DOHH2 (cell line): Measurements from ENCODE around the gene COP1.

Experiments used
- H3F3A ChIP-seq: fragments of 200-600 bp; sonication (generic), shearing (Covaris generic); 2 replicates; pipeline ENCODE4 v1.6.0; 2016; ENCODE audit warnings: antibody characterized with exemption, mild to moderate bottlenecking; ENCODE audit not compliant: control insufficient read depth, insufficient read depth
- H3K27ac ChIP-seq: fragments of 200-600 bp; sonication (generic); 2 replicates; pipeline ENCODE4 v1.5.1; 2014; ENCODE audit warnings: low read depth, mild to moderate bottlenecking, low read length, moderate library complexity
- H3K27me3 ChIP-seq: fragments of 200-600 bp; sonication (generic); 2 replicates; pipeline ENCODE4 v1.6.1; 2014; ENCODE audit warnings: mild to moderate bottlenecking, low read length, mixed read lengths; ENCODE audit not compliant: control insufficient read depth
- H3K36me3 ChIP-seq: fragments of 200-600 bp; sonication (generic); 2 replicates; pipeline ENCODE4 v1.6.1; 2014; ENCODE audit warnings: mild to moderate bottlenecking, low read length, moderate library complexity, mixed read lengths; ENCODE audit not compliant: control insufficient read depth
- H3K4me1 ChIP-seq: fragments of 200-600 bp; sonication (generic); 2 replicates; pipeline ENCODE4 v1.6.1; 2014; ENCODE audit warnings: mild to moderate bottlenecking, low read length, mixed read lengths; ENCODE audit not compliant: control insufficient read depth
- H3K4me2 ChIP-seq: fragments of 200-600 bp; sonication (generic); 2 replicates; pipeline ENCODE4 v1.6.0; 2014; ENCODE audit warnings: mild to moderate bottlenecking, low read length, moderate library complexity
- H3K4me3 ChIP-seq: fragments of 200-600 bp; sonication (generic); 2 replicates; pipeline ENCODE4 v1.5.1; 2014; ENCODE audit warnings: mild to moderate bottlenecking, low read length, mixed read lengths
- H3K79me2 ChIP-seq: fragments of 200-600 bp; sonication (generic); 2 replicates; pipeline ENCODE4 v1.6.1; 2014; ENCODE audit warnings: mild to moderate bottlenecking, low read length, mixed read lengths; ENCODE audit not compliant: control insufficient read depth
- H3K9me2 ChIP-seq: fragments of 200-600 bp; sonication (generic); replicated peaks from 2 replicates; pipeline ENCODE4 v1.6.1; 2014; ENCODE audit warnings: mild to moderate bottlenecking, low read length, mixed read lengths; ENCODE audit not compliant: control insufficient read depth
- H3K9me3 ChIP-seq: fragments of 200-600 bp; sonication (generic); 2 replicates; pipeline ENCODE4 v1.6.1; 2014; ENCODE audit warnings: antibody characterized with exemption, low read length, mixed read lengths; ENCODE audit not compliant: control insufficient read depth, insufficient read depth
- H4K20me1 ChIP-seq: fragments of 200-600 bp; sonication (generic); 2 replicates; pipeline ENCODE4 v1.6.0; 2014; ENCODE audit warnings: low read depth, mild to moderate bottlenecking, antibody characterized with exemption, low read length, moderate library complexity; ENCODE audit not compliant: control insufficient read depth, insufficient read depth
- CTCF ChIP-seq: fragments of 200-600 bp; sonication (generic); IDR thresholded peaks from one replicate; pipeline ENCODE4 v1.5.1; 2014; ENCODE audit warnings: antibody characterized with exemption, mild to moderate bottlenecking, low read depth, low read length; ENCODE audit not compliant: poor library complexity, severe bottlenecking
- EZH2phosphoT487 ChIP-seq: fragments of 200-600 bp; sonication (generic); IDR thresholded peaks from 2 replicates; pipeline ENCODE4 v1.6.1; 2017; ENCODE audit warnings: borderline replicate concordance, mild to moderate bottlenecking, antibody characterized with exemption, low read length, moderate library complexity, mixed read lengths

The COP1 gene

GRCh38 chr1:176043537-176043936, 163.5 kb downstream of the COP1 start:
- Histone ChIP-seq H3K4me3 (no peak overlapping the region), H3F3A (no peaks in the 10 kb centered on the region), H4K20me1 (no peaks in the 10 kb centered on the region), H3K36me3 (peaks cover 32% of the 10 kb centered on the region), H3K9me3 (no peaks in the 10 kb centered on the region), H3K27ac (no peak overlapping the region), H3K27me3 (no peaks in the 10 kb centered on the region), H3K4me1 (no peaks in the 10 kb centered on the region), H3K9me2 (no peaks in the 10 kb centered on the region), H3K79me2 (no peaks in the 10 kb centered on the region), H3K4me2 (no peak overlapping the region)
- TF ChIP-seq CTCF (no peak), EZH2phosphoT487 (no peak)

DNA sequence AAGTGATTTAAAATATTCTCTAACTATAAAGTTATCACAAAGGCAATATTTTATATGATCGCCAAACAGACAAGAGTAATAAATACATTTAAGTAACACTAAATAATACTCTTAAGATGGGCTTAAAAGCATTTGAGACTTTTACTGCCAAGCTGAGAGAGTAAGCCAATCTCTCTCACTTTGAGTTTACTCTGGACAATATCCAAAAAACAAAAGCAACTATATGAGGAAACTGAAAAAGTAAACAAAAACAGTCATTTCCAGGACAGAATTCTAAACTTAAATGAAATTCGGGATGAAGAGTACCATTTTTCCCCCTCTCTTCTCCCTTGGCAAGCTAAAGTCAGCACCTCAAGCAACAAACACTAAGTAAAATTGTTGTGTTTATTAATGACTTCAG, 173.2 kb downstream of the COP1 start:
- Histone ChIP-seq H3K4me1 (no peaks in the 10 kb centered on the region), H3K9me3 (no peaks in the 10 kb centered on the region), H3F3A (no peaks in the 10 kb centered on the region), H3K27ac (no peak overlapping the region), H3K79me2 (no peaks in the 10 kb centered on the region), H3K36me3 (peaks cover 10% of the 10 kb centered on the region), H3K4me3 (no peak overlapping the region), H3K4me2 (no peak overlapping the region), H4K20me1 (no peaks in the 10 kb centered on the region), H3K9me2 (no peaks in the 10 kb centered on the region), H3K27me3 (no peaks in the 10 kb centered on the region)
- TF ChIP-seq EZH2phosphoT487 (no peak), CTCF (no peak)

DNA sequence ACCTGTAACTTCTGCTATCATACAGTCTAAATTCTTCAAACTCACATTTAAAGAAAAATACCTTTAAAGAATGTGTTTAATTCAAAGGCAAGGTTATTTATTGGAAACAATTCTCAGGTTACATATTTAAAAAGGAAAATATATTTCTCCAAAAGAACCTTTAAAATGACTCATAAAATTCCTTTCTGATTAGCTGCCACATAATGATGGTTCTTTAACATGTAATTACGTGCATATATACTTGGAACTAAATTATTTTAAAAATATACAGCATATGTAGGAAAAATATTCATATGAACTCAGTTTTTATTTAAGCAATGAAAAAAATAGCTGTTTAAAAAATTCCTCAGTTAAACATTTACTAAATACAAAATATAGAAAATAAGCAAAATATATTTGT, 173.6 kb downstream of the COP1 start:
- Histone ChIP-seq H3K9me3 (no peaks in the 10 kb centered on the region), H3K4me2 (no peak overlapping the region), H3K27ac (no peak overlapping the region), H3K27me3 (no peaks in the 10 kb centered on the region), H4K20me1 (no peaks in the 10 kb centered on the region), H3F3A (no peaks in the 10 kb centered on the region), H3K36me3 (peaks cover 8% of the 10 kb centered on the region; the same call in 1 of the 2 replicates), H3K79me2 (no peaks in the 10 kb centered on the region), H3K9me2 (no peaks in the 10 kb centered on the region), H3K4me3 (no peak overlapping the region), H3K4me1 (no peaks in the 10 kb centered on the region)
- TF ChIP-seq CTCF = no peak
- TF ChIP-seq EZH2phosphoT487 = no peak
